ENCODE results near the gene FCRLB.
"Not testable (repeated sequence)": the region's sequence is repeated elsewhere in the genome, so short reads cannot be mapped to it uniquely, and the experiment has no call there.

The FCRLB gene

GRCh38 chr1:161720956-161721737, at the start of gene FCRLB:
FCRLB (plus strand) TSS chr1:161721544; CDS start chr1:161722673, 1,129 bp downstream.
- TF ChIP-seq CTCF (IDR thresholded peaks at IDR 0.05; ENCODE audit: low read depth, low read length) = no peak
- no peak within 1 kb of the TSS for H3K4me3 ChIP-seq (ENCODE audit: low read depth, low read length)

GRCh38 chr1:161673437-161673836, 47.9 kb upstream of the FCRLB start:
- not testable (repeated sequence) for H3K4me3 ChIP-seq (ENCODE audit: low read depth, low read length)

GRCh38 chr1:161674447-161674846, 46.9 kb upstream of the FCRLB start:
- not testable (repeated sequence) for H3K4me3 ChIP-seq (ENCODE audit: low read depth, low read length)

- H3K4me3 ChIP-seq (ENCODE audit: low read depth, low read length) = not testable (repeated sequence)
These were observed 46.4 kb upstream of the FCRLB start for GRCh38 chr1:161674908-161675307.

GRCh38 chr1:161676441-161676840, 44.9 kb upstream of the FCRLB start:
- TF ChIP-seq CTCF (IDR thresholded peaks at IDR 0.05; ENCODE audit: low read depth, low read length) = no peak
- H3K4me3 ChIP-seq (ENCODE audit: low read depth, low read length) = no peak overlapping the region

GRCh38 chr1:161676958-161677689, 44.2 kb upstream of the FCRLB start:
- no peak for TF ChIP-seq CTCF (IDR thresholded peaks at IDR 0.05; ENCODE audit: low read depth, low read length)

GRCh38 chr1:161678500-161678899, 42.8 kb upstream of the FCRLB start:
- no peak for TF ChIP-seq CTCF (IDR thresholded peaks at IDR 0.05; ENCODE audit: low read depth, low read length)

More at GRCh38 chr1:161676958-161677689, 44.2 kb upstream of the FCRLB start:
- H3K4me3 ChIP-seq (ENCODE audit: low read depth, low read length) = no peak overlapping the region

GRCh38 chr1:161681879-161682278, 39.5 kb upstream of the FCRLB start:
- H3K4me3 ChIP-seq (ENCODE audit: low read depth, low read length) = no peak overlapping the region
- no peak for TF ChIP-seq CTCF (IDR thresholded peaks at IDR 0.05; ENCODE audit: low read depth, low read length)

More at GRCh38 chr1:161678500-161678899, 42.8 kb upstream of the FCRLB start:
- no peak overlapping the region for H3K4me3 ChIP-seq (ENCODE audit: low read depth, low read length)
